Choroid plexus epithelial cell (primary cell): ENCODE measurements around the gene NFIX.

ENCODE experiments used
- DNase-seq: peaks from one replicate; pipeline ENCODE4 v3.0.0-alpha.2; 2010; ENCODE audit warnings: low read depth
- H3K4me3 ChIP-seq: 2 replicates; pipeline ENCODE4 v1.5.1; 2011; ENCODE audit warnings: low read depth, mild to moderate bottlenecking, control low read depth, low read length, moderate library complexity
- TF ChIP-seq, protein P1 (sequence below): conservative IDR thresholded peaks from 2 replicates; pipeline ENCODE4 v1.5.1; 2011; ENCODE audit warnings: low read depth, mild to moderate bottlenecking, control low read depth, inconsistent platforms, low read length, moderate library complexity

Gene NFIX

GRCh38 chr19:13054626-13055212, 59.4 kb downstream of the NFIX start:
- TF ChIP-seq, protein P1, sequence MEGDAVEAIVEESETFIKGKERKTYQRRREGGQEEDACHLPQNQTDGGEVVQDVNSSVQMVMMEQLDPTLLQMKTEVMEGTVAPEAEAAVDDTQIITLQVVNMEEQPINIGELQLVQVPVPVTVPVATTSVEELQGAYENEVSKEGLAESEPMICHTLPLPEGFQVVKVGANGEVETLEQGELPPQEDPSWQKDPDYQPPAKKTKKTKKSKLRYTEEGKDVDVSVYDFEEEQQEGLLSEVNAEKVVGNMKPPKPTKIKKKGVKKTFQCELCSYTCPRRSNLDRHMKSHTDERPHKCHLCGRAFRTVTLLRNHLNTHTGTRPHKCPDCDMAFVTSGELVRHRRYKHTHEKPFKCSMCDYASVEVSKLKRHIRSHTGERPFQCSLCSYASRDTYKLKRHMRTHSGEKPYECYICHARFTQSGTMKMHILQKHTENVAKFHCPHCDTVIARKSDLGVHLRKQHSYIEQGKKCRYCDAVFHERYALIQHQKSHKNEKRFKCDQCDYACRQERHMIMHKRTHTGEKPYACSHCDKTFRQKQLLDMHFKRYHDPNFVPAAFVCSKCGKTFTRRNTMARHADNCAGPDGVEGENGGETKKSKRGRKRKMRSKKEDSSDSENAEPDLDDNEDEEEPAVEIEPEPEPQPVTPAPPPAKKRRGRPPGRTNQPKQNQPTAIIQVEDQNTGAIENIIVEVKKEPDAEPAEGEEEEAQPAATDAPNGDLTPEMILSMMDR: no peak
- no peak overlapping the region for H3K4me3 ChIP-seq
- DNase-seq: no peak

DNA sequence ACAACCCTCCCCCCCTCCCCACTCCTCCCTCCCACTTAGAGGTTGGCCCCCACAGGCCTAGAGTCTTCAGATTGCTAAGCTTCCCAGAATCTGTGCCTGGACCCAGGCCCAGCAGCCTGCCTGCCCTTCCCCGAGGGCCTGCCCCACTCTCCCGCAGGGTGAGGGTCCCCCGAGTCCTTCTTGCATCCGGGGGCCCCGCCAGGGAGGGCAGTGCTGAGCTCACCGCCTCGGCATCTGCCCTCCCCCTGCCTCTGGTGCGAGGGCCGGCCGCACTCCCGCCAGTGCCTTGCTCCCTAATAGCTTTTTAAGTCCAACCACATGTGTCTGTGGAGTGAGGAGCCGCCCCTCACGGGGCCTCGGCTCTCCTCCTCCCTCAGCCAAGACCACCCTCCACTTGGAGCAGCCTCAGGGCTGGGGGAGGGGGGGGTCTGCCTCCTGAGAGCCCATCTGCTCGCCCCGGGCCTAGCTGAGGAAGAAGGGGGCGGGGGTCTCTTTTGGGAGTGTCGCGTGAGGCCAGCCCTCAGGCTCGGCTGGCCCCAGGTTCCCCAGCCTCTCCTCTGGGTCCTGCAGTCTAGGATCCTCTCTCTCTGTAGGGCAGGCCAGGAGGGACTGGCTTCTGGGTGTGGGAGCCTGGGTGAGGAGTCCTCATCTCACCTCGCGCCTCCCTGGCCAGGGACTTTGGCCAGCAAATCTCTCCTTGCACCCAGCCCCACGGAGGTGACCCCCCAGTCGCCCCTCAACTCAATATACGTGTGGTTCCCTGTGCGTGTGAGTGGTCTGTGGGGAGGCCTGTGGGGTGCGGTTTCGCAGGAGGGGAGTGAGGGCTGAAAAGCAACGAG, 60.2 kb downstream of the NFIX start:
- H3K4me3 ChIP-seq: no peak overlapping the region
- TF ChIP-seq, protein P1: no peak
- DNase-seq: peak; percentile 89

DNA sequence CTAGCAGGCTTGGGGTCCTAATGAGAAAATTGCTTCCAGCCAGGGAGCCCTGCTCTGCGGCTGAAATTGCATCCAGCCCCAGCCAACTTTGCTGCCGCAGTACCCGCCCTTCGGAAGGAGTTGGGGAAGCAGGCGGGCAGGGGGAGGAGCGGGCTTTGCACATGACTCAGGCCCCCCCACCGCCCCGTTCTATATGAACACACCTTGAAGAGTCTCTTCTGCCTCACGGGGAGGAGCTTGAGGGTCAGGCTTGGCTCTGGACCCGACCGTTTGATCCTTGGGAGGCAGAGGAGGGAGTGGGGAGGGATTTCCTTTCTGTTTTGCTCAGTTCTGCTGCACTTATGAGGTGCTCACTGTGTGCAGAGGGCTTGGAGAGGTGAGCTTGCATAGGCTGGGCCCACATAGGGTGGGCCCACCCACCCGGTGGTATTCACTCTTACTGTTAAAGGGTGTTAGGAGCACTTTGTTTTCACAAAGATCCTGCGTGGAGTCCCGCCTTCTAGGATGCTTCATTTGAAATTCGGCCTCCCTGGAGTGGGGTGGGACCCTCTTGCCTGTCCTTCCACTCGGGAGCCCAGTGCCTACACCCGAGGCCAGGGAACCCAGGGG, 60.9 kb downstream of the NFIX start:
- DNase-seq: peak; percentile 66
- no peak overlapping the region for H3K4me3 ChIP-seq
- TF ChIP-seq, protein P1: no peak

DNA sequence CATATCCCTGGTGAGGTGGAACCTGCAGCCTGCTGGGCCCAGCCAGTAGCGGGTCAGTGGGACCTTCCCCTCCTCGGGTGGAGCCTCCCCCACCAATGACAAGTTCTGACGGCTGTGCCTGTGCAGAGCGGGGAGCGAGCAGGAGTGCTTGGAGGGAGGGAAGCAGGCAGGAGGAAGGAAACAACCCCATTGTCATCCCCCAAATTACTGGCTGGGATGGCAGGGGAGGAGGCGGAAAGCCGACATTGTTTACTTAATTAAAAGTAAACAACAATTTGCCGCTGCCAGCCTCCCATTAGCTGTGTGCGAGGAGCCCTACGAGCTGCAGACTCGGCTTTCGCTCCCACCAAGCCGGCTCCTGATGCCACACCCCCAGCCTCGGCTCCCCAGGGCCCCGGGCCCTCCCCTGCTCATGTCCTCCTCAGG, 61.9 kb downstream of the NFIX start:
- DNase-seq: no peak
- H3K4me3 ChIP-seq: no peak overlapping the region
- TF ChIP-seq, protein P1: no peak

GRCh38 chr19:13057744-13058143, 62.5 kb downstream of the NFIX start:
- no peak for DNase-seq
- TF ChIP-seq, protein P1: no peak
- H3K4me3 ChIP-seq: no peak overlapping the region

DNA sequence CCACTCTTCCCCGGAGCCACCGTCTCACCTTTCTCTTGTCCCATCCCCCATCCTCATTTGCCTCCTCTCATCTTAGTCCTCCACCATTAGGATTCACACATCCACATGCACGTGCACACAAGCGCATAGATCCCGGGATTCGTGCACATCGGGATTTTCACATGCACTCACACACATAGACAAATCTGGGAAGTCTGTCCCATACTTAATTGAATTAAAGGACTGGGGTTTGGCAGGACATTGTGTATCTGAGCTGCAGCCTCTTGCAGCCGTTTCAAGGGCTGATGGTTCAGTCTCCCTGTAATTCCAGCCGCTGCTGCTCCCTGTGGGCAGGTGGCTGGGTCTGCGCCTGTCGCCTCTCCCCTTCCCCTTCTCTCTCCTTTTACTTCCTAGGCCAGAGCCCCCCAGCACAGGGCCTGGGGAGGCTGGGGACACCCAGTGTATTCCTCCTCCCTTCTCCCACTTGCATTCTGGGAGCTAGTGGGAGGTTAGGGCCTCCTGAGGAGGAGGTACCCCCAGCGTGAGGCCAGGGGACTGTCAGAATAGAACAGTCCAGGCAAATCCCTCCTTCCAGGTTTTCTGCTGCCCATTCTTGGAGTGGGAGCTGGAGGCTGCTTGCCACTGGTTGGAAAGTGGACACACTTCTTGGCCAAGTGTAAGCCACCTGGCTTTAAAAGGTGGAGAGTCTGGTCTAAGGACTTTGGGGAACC, 63.8 kb downstream of the NFIX start:
- no peak for DNase-seq
- H3K4me3 ChIP-seq: no peak overlapping the region
- TF ChIP-seq, protein P1: peak; percentile 14
